HG02588 (cell line): ENCODE results near the gene TTC23.

ENCODE experiments used
- ATAC-seq: cut with Tn5 transposase; IDR thresholded peaks from one replicate; pipeline ENCODE4 v1.9.1; 2021; ENCODE audit warnings: mild to moderate bottlenecking, moderate library complexity; ENCODE audit not compliant: unreplicated experiment

TTC23 gene

GRCh38 chr15:99090011-99090699, 159.2 kb downstream of the TTC23 start:
- peak; percentile 99 for ATAC-seq

- no peak for ATAC-seq
Observed at GRCh38 chr15:99087405-99087943, 161.9 kb downstream of the TTC23 start.

- ATAC-seq, result no peak
Observed at GRCh38 chr15:99086327-99086667, 163.1 kb downstream of the TTC23 start.
